GM23248 (cell line): Measurements from ENCODE around the gene MRPS2. TPM values are rescaled to one million over a fixed set of nuclear protein-coding genes. Genes with fewer than 3 reads are reported as not detected.
"Not testable (repeated sequence)": the region's sequence is repeated elsewhere in the genome, so short reads cannot be mapped to it uniquely, and the experiment has no call there.

ENCODE experiments used
- DNase-seq: peaks from one replicate; pipeline ENCODE4 v3.0.0-alpha.2; 2015
- H2AFZ ChIP-seq: fragments of 200-600 bp; sonication (generic); 2 replicates; pipeline ENCODE4 v1.6.1; 2016; ENCODE audit warnings: antibody characterized with exemption
- H3F3A ChIP-seq: fragments of 200-600 bp; sonication (generic); 2 replicates; pipeline ENCODE4 v1.6.1; 2016; ENCODE audit warnings: mild to moderate bottlenecking, antibody characterized with exemption, mixed run types; ENCODE audit not compliant: insufficient read depth
- H3K27ac ChIP-seq: fragments of 200-600 bp; sonication (generic); 2 replicates; pipeline ENCODE4 v1.5.1; 2016; ENCODE audit warnings: mild to moderate bottlenecking
- H3K27me3 ChIP-seq: fragments of 200-600 bp; sonication (generic); replicated peaks from 2 replicates; pipeline ENCODE4 v1.6.1; 2016; ENCODE audit warnings: mild to moderate bottlenecking; ENCODE audit not compliant: insufficient read depth
- H3K36me3 ChIP-seq: fragments of 200-600 bp; sonication (generic); 2 replicates; pipeline ENCODE4 v1.6.1; 2016; ENCODE audit warnings: low read depth, mild to moderate bottlenecking
- H3K4me1 ChIP-seq: fragments of 200-600 bp; sonication (generic); 2 replicates; pipeline ENCODE4 v1.6.1; 2016; ENCODE audit warnings: mild to moderate bottlenecking; ENCODE audit not compliant: insufficient read depth
- H3K4me2 ChIP-seq: fragments of 200-600 bp; sonication (generic); one replicate; pipeline ENCODE4 v1.6.1; 2016; ENCODE audit warnings: mild to moderate bottlenecking; ENCODE audit not compliant: unreplicated experiment
- H3K4me3 ChIP-seq: fragments of 200-600 bp; sonication (generic); 2 replicates; pipeline ENCODE4 v1.5.1; 2016; ENCODE audit warnings: mild to moderate bottlenecking
- H3K79me2 ChIP-seq: fragments of 200-600 bp; sonication (generic); 2 replicates; pipeline ENCODE4 v1.6.1; 2016; ENCODE audit warnings: mild to moderate bottlenecking; ENCODE audit not compliant: insufficient read depth
- H3K9ac ChIP-seq: fragments of 200-600 bp; sonication (generic); 2 replicates; pipeline ENCODE4 v1.6.1; 2016; ENCODE audit warnings: mild to moderate bottlenecking
- H3K9me2 ChIP-seq: fragments of 200-600 bp; sonication (generic); 2 replicates; pipeline ENCODE4 v1.6.1; 2016; ENCODE audit warnings: mixed run types, mild to moderate bottlenecking, moderate library complexity; ENCODE audit not compliant: insufficient read depth
- H3K9me3 ChIP-seq: fragments of 200-600 bp; sonication (generic); one replicate; pipeline ENCODE4 v1.6.1; 2017; ENCODE audit warnings: low read depth
- H4K20me1 ChIP-seq: fragments of 200-600 bp; sonication (generic); 2 replicates; pipeline ENCODE4 v1.6.0; 2016; ENCODE audit not compliant: insufficient read depth
- EZH2 ChIP-seq: fragments of 200-600 bp; sonication (generic); IDR thresholded peaks from 2 replicates; pipeline ENCODE4 v1.6.1; 2018; ENCODE audit warnings: antibody characterized with exemption, mild to moderate bottlenecking; ENCODE audit not compliant: insufficient read depth, poor library complexity, severe bottlenecking
- EZH2phosphoT487 ChIP-seq: fragments of 200-600 bp; sonication (generic); IDR thresholded peaks from 2 replicates; pipeline ENCODE4 v1.6.1; 2018; ENCODE audit warnings: antibody characterized with exemption, moderate library complexity, mild to moderate bottlenecking, low read depth; ENCODE audit not compliant: insufficient read depth
- WGBS, 2 experiments: methylation state at CpG; one replicate each; pipeline ENCODE4 v1.1.6; 2015 to 2017; ENCODE audit warnings: low lambda C conversion rate in 2 of 2, low coverage in 1 of 2; ENCODE audit errors: missing lambda C conversion rate in 2 of 2; 5-methylcytosine and 5-hydroxymethylcytosine counted together
- in situ Hi-C: fragments of 300-500 bp; cut with MboI; formaldehyde crosslinking; loops from 2 replicates; pipeline ENCODE4 v1.15.0; 2020
- polyA plus RNA-seq: library from polyadenylated mRNA; unstranded; fragments of >200 nt; fragmentation: Nextera tagmentation; extraction: Ambion mirVana; gene quantifications from 2 replicates; pipeline ENCODE4 v1.2.1, GENCODE V29; 2016
- total RNA-seq: library from RNA; depleted of rRNA; stranded (reverse); fragments of >200 nt; shearing (Covaris generic); gene quantifications from 2 replicates; pipeline ENCODE4 v1.2.3, GENCODE V29; 2014; rRNA removed

Gene MRPS2
- 32.2 and 45.3 TPM in 2 replicates for total RNA-seq
- 51.7 and 55.3 TPM in 2 replicates for polyA plus RNA-seq

GRCh38 chr9:135500525-135501260, at the start of gene MRPS2:
Gene MRPS2, plus strand, starts transcription at chr9:135500682. Its CDS starts 29 bp downstream, at chr9:135500711.
- Histone ChIP-seq H2AFZ (peak within 1 kb of the TSS; percentile 96), H3K36me3 (no peaks in the 10 kb centered on the region), H3K9me2 (no peaks in the 10 kb centered on the region), H3K4me3 (peak within 1 kb of the TSS; percentile 96), H3K9ac (peak within 1 kb of the TSS; percentile 91), H3K9me3 (no peaks in the 10 kb centered on the region), H3K4me1 (peaks cover 4% of the 10 kb centered on the region; the same call in 1 of the 2 replicates), H3K4me2 (peak within 1 kb of the TSS; percentile 92), H3F3A (no peaks in the 10 kb centered on the region), H3K79me2 (peaks cover 16% of the 10 kb centered on the region), H3K27me3 (no peaks in the 10 kb centered on the region), H4K20me1 (no peaks in the 10 kb centered on the region), H3K27ac (peak within 1 kb of the TSS; percentile 27)
- in situ Hi-C loops, result no loop called here
- no peak for TF ChIP-seq EZH2
- TF ChIP-seq EZH2phosphoT487, result no peak
- peak; percentile 94 for DNase-seq
- WGBS, 2 experiments, result 1 to 2% methylated on average over 41 to 44 of the region's 92 CpGs

GRCh38 chr9:135450956-135451355, 49.5 kb upstream of the MRPS2 start:
- no peaks in the 10 kb centered on the region for H3K9me3 ChIP-seq
- no peaks in the 10 kb centered on the region for H3K9me2 ChIP-seq
- TF ChIP-seq EZH2 (no peak), EZH2phosphoT487 (no peak)
- H3K36me3 ChIP-seq, result no peaks in the 10 kb centered on the region
- no peaks in the 10 kb centered on the region for H4K20me1 ChIP-seq
- H3K79me2 ChIP-seq, result no peaks in the 10 kb centered on the region
- in situ Hi-C loops, result no loop called here
- no peaks in the 10 kb centered on the region for H3F3A ChIP-seq
- H3K27me3 ChIP-seq, result 0 out of 2 replicates have a peak, but pooled peaks cover 4% of the 10 kb centered on the region
- WGBS, 2 experiments, result 76 to 82% methylated on average over 10 of the region's 10 CpGs
- H2AFZ ChIP-seq, result no peak overlapping the region
- no peak overlapping the region for H3K9ac ChIP-seq
- no peak for DNase-seq
- no peak overlapping the region for H3K4me3 ChIP-seq
- H3K27ac ChIP-seq, result no peak overlapping the region
- H3K4me2 ChIP-seq, result no peak overlapping the region
- H3K4me1 ChIP-seq, result no peaks in the 10 kb centered on the region

GRCh38 chr9:135451909-135452308, 48.6 kb upstream of the MRPS2 start:
- H3K27ac ChIP-seq, H4K20me1 ChIP-seq, H3K36me3 ChIP-seq, H3K4me2 ChIP-seq, H2AFZ ChIP-seq, in situ Hi-C loops, H3K27me3 ChIP-seq, H3K4me1 ChIP-seq, H3K79me2 ChIP-seq, H3K4me3 ChIP-seq, H3K9me3 ChIP-seq, DNase-seq, H3K9ac ChIP-seq, H3F3A ChIP-seq, H3K9me2 ChIP-seq: not testable (repeated sequence)
- 58 to 66% methylated on average over 7 of the region's 7 CpGs for WGBS, 2 experiments

GRCh38 chr9:135454737-135455136, 45.7 kb upstream of the MRPS2 start:
- Histone ChIP-seq H3K4me2 (no peak overlapping the region), H3K4me3 (no peak overlapping the region), H3F3A (no peaks in the 10 kb centered on the region), H3K36me3 (no peaks in the 10 kb centered on the region), H3K79me2 (no peaks in the 10 kb centered on the region), H4K20me1 (no peaks in the 10 kb centered on the region), H3K4me1 (no peaks in the 10 kb centered on the region), H3K9me3 (no peaks in the 10 kb centered on the region), H3K9me2 (no peaks in the 10 kb centered on the region), H3K27ac (no peak overlapping the region), H2AFZ (no peak overlapping the region), H3K27me3 (0 out of 2 replicates have a peak, but pooled peaks cover 4% of the 10 kb centered on the region), H3K9ac (no peak overlapping the region)
- in situ Hi-C loops, result no loop called here
- DNase-seq, result no peak
- WGBS, 2 experiments, result 89 to 91% methylated on average over 5 of the region's 5 CpGs
- TF ChIP-seq EZH2phosphoT487, result no peak
- no peak for TF ChIP-seq EZH2
